NCI-H748 (cell line): ENCODE results near the gene DSTYK.
"Not testable (repeated sequence)": the region's sequence is repeated elsewhere in the genome, so short reads cannot be mapped to it uniquely, and the experiment has no call there.

Experiments
- DNase-seq: peaks from one replicate; lab custom pipeline; 2025; ENCODE audit not compliant: unreplicated experiment; lab: John Stamatoyannopoulos, UW

The DSTYK gene

DNA sequence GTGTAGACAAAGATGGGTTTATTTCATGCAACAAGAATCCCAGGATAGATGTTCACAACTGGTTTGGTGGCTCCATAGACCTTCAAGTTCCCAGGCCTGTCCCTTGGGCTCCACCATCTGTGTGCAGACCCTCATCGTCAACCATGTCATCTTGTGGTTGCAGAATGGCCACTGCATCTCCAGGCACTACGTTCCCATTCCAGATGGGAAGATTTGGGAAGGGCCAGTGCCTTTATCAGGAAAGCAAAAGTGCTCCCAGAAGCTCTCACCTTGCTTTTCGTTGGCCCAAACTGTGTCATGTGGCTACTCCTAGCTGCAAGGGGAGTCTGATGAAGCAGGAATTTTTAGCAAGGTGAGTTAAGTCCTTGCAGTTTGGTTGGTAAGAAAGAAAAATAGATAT lies 29.1 kb upstream of the DSTYK start:
- DNase-seq, result no peak

- no peak for DNase-seq
These were observed 28.6 kb upstream of the DSTYK start for GRCh38 chr1:205240118-205240517.

GRCh38 chr1:205239078-205239477 lies 27.6 kb upstream of the DSTYK start:
- DNase-seq, result no peak

GRCh38 chr1:205237526-205238484 lies 26.3 kb upstream of the DSTYK start:
- no peak for DNase-seq

DNA sequence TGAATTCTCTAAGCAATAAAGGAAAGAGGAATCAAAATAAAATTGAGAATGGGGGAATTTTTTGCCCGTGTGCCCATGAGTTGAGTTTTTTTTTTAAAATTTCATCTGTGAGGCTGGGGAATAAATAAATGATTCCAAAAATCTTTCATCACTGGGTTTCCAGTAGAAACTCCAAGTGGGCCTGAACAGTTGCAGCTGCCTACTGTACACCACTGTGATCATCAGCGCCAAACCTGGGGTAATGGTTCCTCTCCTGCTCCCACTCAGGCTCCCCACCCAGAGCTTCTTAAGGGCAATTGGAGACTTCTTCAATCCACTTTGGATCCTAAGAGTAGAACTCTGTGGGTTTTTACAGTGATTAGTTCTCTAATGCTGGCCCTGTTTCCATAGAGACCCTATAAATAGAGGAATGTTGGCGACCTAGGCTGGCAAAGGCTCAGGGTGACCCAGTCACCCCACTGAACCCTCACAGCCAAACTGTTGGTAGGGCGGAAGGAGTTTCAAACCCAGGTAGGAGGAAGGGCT lies 25.5 kb upstream of the DSTYK start:
- no peak for DNase-seq

DNA sequence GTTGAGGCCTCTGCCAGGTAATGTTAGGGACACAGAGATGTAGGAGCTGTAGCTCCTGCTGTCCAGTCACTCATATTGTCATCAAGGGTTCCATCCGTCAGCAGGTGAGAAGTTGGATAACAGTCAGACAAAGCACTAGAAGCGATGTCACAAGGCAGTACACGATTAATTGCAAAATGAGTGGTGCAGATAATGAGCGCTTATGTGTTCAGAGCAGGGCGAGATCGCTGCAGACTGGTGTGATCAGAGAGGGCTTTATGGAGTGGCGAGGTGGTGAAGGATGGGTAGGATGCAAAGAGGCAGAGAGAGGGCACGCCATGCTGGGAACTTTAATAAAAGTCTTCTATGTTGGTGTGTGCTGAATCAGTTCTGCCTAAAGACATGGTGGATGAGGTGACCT lies 25.0 kb upstream of the DSTYK start:
- no peak for DNase-seq

- no peak for DNase-seq
These were observed 24.4 kb upstream of the DSTYK start for GRCh38 chr1:205235951-205236350.

- DNase-seq, result not testable (repeated sequence)
These were observed 22.5 kb upstream of the DSTYK start for GRCh38 chr1:205233986-205234385.

GRCh38 chr1:205232945-205233397 lies 21.5 kb upstream of the DSTYK start:
- DNase-seq, result no peak

- no peak for DNase-seq
These were observed 20.8 kb upstream of the DSTYK start for GRCh38 chr1:205232127-205232820.

DNA sequence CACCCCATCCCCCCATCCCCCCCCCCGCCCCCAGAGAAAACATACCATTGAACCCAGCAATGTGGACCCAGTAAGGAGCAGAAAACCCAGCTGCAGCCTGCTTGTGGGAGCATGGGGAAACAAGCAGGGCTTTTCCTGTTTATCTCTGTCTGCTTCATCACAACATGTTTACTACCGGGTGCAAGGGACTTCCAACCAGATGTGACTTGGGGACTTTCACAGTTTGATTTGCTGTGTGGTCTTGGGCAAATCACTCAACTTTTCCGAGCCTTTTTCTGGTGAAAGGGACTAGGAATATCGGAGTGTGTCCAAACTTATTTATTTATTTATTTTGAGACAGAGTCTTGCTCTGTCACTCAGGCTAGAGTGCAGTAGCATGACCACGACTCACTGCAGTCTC lies 19.5 kb upstream of the DSTYK start:
- DNase-seq, result no peak

DNA sequence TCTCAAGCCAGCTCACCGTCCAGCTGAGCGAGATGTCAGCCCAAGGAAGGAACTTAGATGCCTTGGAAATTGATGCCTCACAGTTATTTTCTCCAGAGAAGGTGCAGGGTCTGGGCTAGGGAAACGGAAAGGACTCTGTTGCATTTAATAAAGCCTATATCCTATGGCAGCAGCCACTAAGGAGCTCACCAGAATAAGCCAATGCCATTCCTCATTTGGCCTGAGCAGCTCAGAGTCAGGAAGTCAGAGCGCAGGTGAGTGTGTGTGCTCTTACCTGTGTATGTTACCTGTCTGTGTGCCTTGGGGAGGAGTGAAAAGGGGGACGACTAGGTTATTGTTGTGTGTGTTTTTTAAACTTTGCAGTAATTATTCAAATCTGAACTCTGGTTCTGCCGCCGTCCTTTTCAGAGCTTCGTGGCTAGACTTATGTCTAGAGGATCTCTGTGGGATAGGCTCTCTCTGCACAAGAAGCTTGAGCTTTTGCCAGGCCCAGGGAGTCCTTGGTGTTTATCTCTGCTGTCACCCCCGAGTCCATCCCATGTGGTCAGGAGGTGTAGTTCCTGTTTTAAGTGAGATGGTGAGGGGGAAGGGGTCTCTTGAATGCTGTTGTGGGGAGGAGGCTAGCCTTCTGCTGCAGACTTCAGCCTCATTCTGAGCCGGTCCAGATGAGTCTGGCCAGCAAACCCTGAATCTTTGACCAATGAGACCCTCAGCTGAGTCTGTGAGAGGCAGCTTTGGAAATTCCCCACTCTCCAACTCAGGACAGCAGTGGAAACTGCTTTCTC lies 18.6 kb upstream of the DSTYK start:
- no peak for DNase-seq

- peak; percentile 83 for DNase-seq
These were observed 17.9 kb upstream of the DSTYK start for GRCh38 chr1:205229399-205229871.

GRCh38 chr1:205228093-205228521 lies 16.6 kb upstream of the DSTYK start:
- no peak for DNase-seq

- peak; percentile 94 for DNase-seq
These were observed 16.1 kb upstream of the DSTYK start, which contains the start of gene TMCC2 for GRCh38 chr1:205227584-205228013. TMCC2 (plus strand) TSS chr1:205227946; CDS start chr1:205228565, 619 bp downstream.

DNA sequence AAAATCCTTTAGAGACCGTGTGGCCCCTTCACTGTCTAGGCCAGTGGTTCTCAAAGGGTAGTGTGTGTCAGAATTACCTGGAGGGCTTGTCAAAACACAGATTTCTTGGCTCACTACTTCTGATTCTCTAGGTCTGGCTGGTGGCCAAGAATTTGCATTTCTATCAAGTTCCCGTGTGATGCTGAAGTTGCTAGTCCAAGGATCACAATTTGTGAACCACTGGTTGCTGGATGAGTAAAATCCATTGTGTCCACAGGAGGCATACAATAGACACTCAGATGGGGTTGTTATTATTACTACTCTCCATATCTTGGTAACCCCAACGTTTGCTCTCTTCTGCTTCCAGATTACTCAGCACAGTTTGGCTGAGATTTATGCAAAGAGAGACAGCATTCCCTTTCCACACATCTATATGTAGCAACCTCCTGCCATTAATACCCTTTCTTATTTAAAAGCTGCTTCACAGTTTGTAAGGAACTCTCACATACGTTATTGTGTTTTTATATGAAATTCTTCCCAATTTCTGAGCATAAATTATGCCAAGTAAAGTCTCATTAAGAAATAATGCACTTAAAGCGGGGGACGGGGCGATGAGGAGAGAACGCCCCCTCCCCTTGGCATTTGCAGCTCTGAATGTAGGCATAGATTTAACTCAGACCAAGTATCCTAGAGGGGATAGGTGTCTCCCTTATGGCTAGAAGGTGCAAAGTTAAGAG lies 15.5 kb upstream of the DSTYK start:
- DNase-seq, result peak; percentile 20

GRCh38 chr1:205225901-205226765 lies 14.6 kb upstream of the DSTYK start:
- peak; percentile 23 for DNase-seq

- DNase-seq, result no peak
These were observed 13.2 kb upstream of the DSTYK start for GRCh38 chr1:205224736-205225135.

GRCh38 chr1:205220421-205220820 lies 8.9 kb upstream of the DSTYK start:
- no peak for DNase-seq
